Osteocyte (in vitro differentiated cells): ENCODE results near the gene LYRM1. TPM values are rescaled to one million over a fixed set of nuclear protein-coding genes. Genes with fewer than 3 reads are reported as not detected.
A peak's percentile ranks its signal among the peaks of the same experiment; 100 is the strongest.

ENCODE experiments used
- DNase-seq: peaks from one replicate; pipeline ENCODE4 v3.0.0; 2021; ENCODE audit warnings: mixed read lengths; ENCODE audit not compliant: unreplicated experiment; ENCODE audit errors: extremely low spot score
- H3K27ac Mint-ChIP-seq: one replicate; pipeline ENCODE4 v1.8.0; 2021; ENCODE audit warnings: mild to moderate bottlenecking, mixed read lengths; ENCODE audit not compliant: unreplicated experiment
- H3K27me3 Mint-ChIP-seq: one replicate; pipeline ENCODE4 v1.8.0; 2021; ENCODE audit warnings: mixed read lengths; ENCODE audit not compliant: unreplicated experiment
- H3K36me3 Mint-ChIP-seq: one replicate; pipeline ENCODE4 v1.8.0; 2021; ENCODE audit warnings: mixed read lengths; ENCODE audit not compliant: unreplicated experiment
- H3K4me1 Mint-ChIP-seq: one replicate; pipeline ENCODE4 v1.8.0; 2021; ENCODE audit warnings: mixed read lengths; ENCODE audit not compliant: unreplicated experiment
- H3K4me3 Mint-ChIP-seq: one replicate; pipeline ENCODE4 v1.8.0; 2021; ENCODE audit warnings: mild to moderate bottlenecking, moderate library complexity, mixed read lengths; ENCODE audit not compliant: unreplicated experiment
- H3K9me3 Mint-ChIP-seq: one replicate; pipeline ENCODE4 v1.8.0; 2021; ENCODE audit warnings: mixed read lengths; ENCODE audit not compliant: unreplicated experiment
- CTCF ChIP-seq: fragments of 200-600 bp; sonication (generic); IDR thresholded peaks from 2 replicates; pipeline ENCODE4 v1.5.0; 2021; ENCODE audit warnings: antibody characterized with exemption, mild to moderate bottlenecking, moderate library complexity
- total RNA-seq: library from RNA; stranded (reverse); gene quantifications from 2 replicates; pipeline ENCODE4 v1.2.1, GENCODE V29; 2021

The LYRM1 gene
- total RNA-seq, 1 donor from 2014 or later = 14.9 TPM

DNA sequence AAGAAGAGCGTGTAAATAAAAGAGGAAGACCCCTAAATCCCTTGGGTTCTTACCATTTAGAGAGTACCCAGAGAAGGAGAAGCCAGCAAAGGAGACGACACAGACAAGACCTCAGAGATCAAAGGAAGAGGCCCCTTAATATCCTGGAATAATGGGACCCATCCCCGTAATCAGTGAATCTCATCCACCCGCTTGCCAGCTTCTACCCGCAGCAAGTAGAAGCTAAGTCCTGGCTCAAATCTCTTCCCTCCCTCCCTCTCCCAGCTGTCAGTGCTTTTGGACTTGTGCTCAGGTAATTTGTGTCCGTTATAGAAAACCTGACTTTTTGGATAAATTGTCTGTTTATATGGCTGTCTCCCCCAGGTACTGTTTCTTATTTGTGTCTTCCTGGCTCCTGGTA, 1.9 kb downstream of the LYRM1 start:
- Mint-ChIP-seq H3K36me3 (peaks cover 3% of the 10 kb centered on the region), H3K4me3 (peak overlapping the region; percentile 87), H3K4me1 (peaks cover 82% of the 10 kb centered on the region), H3K27me3 (no peaks in the 10 kb centered on the region), H3K9me3 (no peaks in the 10 kb centered on the region), H3K27ac (peak overlapping the region; percentile 99)
- no peak for DNase-seq
- no peak for TF ChIP-seq CTCF

DNA sequence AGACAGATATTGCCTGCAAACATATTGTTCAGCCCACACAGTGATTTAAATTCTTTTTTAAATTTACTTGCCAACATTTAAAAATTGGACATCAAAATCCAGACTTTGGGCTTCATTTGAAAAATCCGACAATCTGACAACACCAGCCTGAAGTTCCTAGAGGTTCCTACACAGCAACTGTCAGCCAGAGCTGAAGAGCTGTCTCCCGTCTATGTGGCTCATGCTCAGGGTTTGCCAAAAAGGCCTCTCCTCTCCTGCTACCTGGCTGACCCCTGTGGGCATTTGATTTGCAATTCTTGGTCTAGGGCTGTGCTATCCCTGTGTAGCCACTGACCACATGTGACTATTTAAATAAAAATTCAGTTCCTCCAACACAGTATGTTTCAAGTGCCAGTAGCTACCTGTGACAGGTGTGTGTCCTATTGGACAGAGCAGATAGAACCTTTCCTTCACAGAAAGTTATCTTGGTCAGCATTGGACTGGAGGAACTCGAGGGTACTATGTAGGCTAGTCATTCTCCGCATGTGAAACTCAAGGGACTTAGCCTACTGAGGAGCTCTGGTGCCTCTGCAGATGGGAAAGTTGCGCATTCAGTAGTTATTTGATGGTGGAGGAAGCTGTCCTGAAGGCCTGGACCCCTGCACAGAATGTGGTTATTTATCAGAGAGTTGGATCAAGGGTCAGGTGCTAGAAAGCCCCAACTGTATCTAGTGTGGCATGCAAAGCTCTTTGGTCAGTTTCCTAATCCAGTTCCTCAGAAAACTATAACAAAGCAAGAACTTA, 2.7 kb downstream of the LYRM1 start:
- no peak for DNase-seq
- Mint-ChIP-seq H3K9me3 (no peaks in the 10 kb centered on the region), H3K27me3 (no peaks in the 10 kb centered on the region), H3K4me1 (peaks cover 80% of the 10 kb centered on the region), H3K36me3 (peaks cover 3% of the 10 kb centered on the region), H3K27ac (peak overlapping the region; percentile 99), H3K4me3 (peak overlapping the region; percentile 24)
- no peak for TF ChIP-seq CTCF

GRCh38 chr16:20903899-20904506, 3.4 kb downstream of the LYRM1 start:
- Mint-ChIP-seq H3K4me3 (no peak overlapping the region), H3K27ac (peak overlapping the region; percentile 99), H3K9me3 (no peaks in the 10 kb centered on the region), H3K27me3 (no peaks in the 10 kb centered on the region), H3K4me1 (peaks cover 77% of the 10 kb centered on the region), H3K36me3 (peaks cover 3% of the 10 kb centered on the region)
- no peak for DNase-seq
- no peak for TF ChIP-seq CTCF

GRCh38 chr16:20904507-20905081, 4.0 kb downstream of the LYRM1 start:
- no peaks in the 10 kb centered on the region for H3K9me3 Mint-ChIP-seq
- no peaks in the 10 kb centered on the region for H3K27me3 Mint-ChIP-seq
- no peak for TF ChIP-seq CTCF
- DNase-seq = no peak
- peaks cover 3% of the 10 kb centered on the region for H3K36me3 Mint-ChIP-seq
- H3K4me3 Mint-ChIP-seq = no peak overlapping the region
- peak overlapping the region; percentile 99 for H3K27ac Mint-ChIP-seq
- peaks cover 74% of the 10 kb centered on the region for H3K4me1 Mint-ChIP-seq

DNA sequence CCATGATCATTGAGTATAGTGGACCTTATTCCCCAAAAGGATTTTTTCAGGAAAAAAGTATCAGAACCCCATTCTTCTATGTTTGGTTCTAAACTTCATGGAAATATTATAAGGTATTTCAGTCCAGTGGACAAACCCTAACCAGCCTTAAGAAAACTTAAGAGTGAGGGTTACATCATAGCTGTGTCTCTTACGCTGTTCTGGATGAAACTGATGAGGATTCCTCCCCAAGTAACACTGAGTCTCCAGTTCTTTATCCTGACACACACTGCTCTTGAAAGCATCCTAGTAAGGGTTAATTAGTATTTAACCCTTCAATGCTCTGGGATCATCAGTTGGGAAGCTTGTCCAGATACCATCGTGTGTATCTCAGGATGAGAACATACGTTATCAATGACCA, 5.0 kb downstream of the LYRM1 start:
- Mint-ChIP-seq H3K4me3 (peak overlapping the region; percentile 16), H3K4me1 (peaks cover 81% of the 10 kb centered on the region), H3K27me3 (no peaks in the 10 kb centered on the region), H3K9me3 (no peaks in the 10 kb centered on the region), H3K27ac (peak overlapping the region; percentile 99), H3K36me3 (peaks cover 3% of the 10 kb centered on the region)
- no peak for TF ChIP-seq CTCF
- DNase-seq = no peak
